Heart left ventricle (tissue), 16 donors: ENCODE measurements around the gene EPB41L2. TPM values are rescaled to one million over a fixed set of nuclear protein-coding genes. Genes with fewer than 3 reads are reported as not detected.

Experiments used
- ATAC-seq, 4 donors: fragments of 200-7000 bp; cut with Tn5 transposase; one replicate each; pipeline ENCODE4 v1.9.1; 2020 to 2022; ENCODE audit warnings: moderate library complexity in 4 of 4, mild to moderate bottlenecking in 3 of 4, moderate number of reproducible peaks in 1 of 4
- DNase-seq, 5 donors: peaks; one replicate each; pipeline ENCODE4 v3.0.0-alpha.2; 2020
- H3K27ac ChIP-seq, 12 donors: fragments of 200-600 bp; sonication (generic) in 4 of 12; one replicate each; pipeline versions ENCODE4 v1.5.0 to v1.8.0; 2016 to 2022; ENCODE audit warnings: mild to moderate bottlenecking in 2 of 12
- H3K27me3 ChIP-seq, 9 donors: fragments of 200-600 bp; sonication (generic) in 2 of 9; one replicate each; pipeline versions ENCODE4 v1.5.1 to v1.8.0; 2016 to 2022; ENCODE audit warnings: mild to moderate bottlenecking in 3 of 9
- H3K36me3 ChIP-seq, 9 donors: fragments of 200-600 bp; sonication (generic) in 2 of 9; one replicate each; pipeline versions ENCODE4 v1.5.0 to v1.8.0; 2018 to 2022; ENCODE audit warnings: mild to moderate bottlenecking in 2 of 9
- H3K4me1 ChIP-seq, 12 donors: fragments of 200-600 bp; sonication (generic) in 4 of 12; one replicate each; pipeline versions ENCODE4 v1.5.0 to v1.8.0; 2016 to 2022; ENCODE audit warnings: mild to moderate bottlenecking in 3 of 12
- H3K4me3 ChIP-seq, 12 donors: fragments of 200-600 bp; sonication (generic) in 4 of 12; one replicate each; pipeline versions ENCODE4 v1.5.0 to v1.8.0; 2017 to 2022; ENCODE audit warnings: mild to moderate bottlenecking in 9 of 12, moderate library complexity in 4 of 12
- H3K9me3 ChIP-seq, 12 donors: fragments of 200-600 bp; sonication (generic) in 4 of 12; one replicate each; pipeline versions ENCODE4 v1.5.0 to v1.8.0; 2016 to 2022; ENCODE audit warnings: mild to moderate bottlenecking in 1 of 12
- POLR2A ChIP-seq, 2 donors: fragments of 450-650 bp; IDR thresholded peaks; one replicate each; pipeline ENCODE4 v1.6.1; 2017; ENCODE audit warnings: antibody characterized with exemption in 2 of 2, mild to moderate bottlenecking in 2 of 2, moderate library complexity in 2 of 2
- WGBS, 4 donors: extraction: QIAGEN DNeasy Blood & Tissue Kit in 2 of 4; methylation state at CpG; one replicate each; pipeline versions ENCODE4 v1.1.5 to v1.1.7; 2013 to 2018; 5-methylcytosine and 5-hydroxymethylcytosine counted together
- intact Hi-C, 10 donors: fragments of 100-400 bp; cut with DNase I; formaldehyde crosslinking; loops; one replicate each; pipeline versions ENCODE4 v1.11.1 to v1.14.2; 2022
- polyA plus RNA-seq, 2 donors: library from polyadenylated mRNA; stranded (reverse); fragments of 200-250 nt; gene quantifications; one replicate each; pipeline ENCODE4 v1.2.3, GENCODE V29; 2013
- total RNA-seq, 9 donors: library from RNA; depleted of rRNA in 2 of 9; stranded (reverse); fragments of >200 nt in 2 of 9; fragmentation: NEBNext Ultra II Directional in 3 of 9; extraction: Animal tissue kit (Norgen Biotek cat#: 25700) in 3 of 9; gene quantifications; one replicate each; pipeline versions ENCODE4 v1.1.0 to v1.2.4, GENCODE V29; 2016 to 2023
- TF ChIP-seq, protein P1 (sequence below), 12 donors: fragments of 200-600 bp; sonication (generic) in 4 of 12; IDR thresholded peaks; one replicate each; pipeline versions ENCODE4 v1.5.0 to v1.8.0; 2018 to 2022; ENCODE audit warnings: antibody characterized with exemption in 12 of 12, mild to moderate bottlenecking in 5 of 12
- donor health status: ischemic (EF 13 %, LVEDD 7.1; RV severe dilation, severe dysfunction).
- donor health status: healthy with polysubstance abuse.
- donor health status: DM: no; HTN: yes; CAD: no.
- donor health status: DM: no; HTN: no; CAD: no.
- donor health status: ischemic (EF 25% LVEDD 6.9; RV normal size, moderate dysfunction).
- donor health status: ischemic (EF 25% LVEDD 5.7; RV mildly dilated, moderate dysfunction).
- donor health status: healthy.
- donor health status: DM: yes; HTN: yes; CAD: no.
- donor health status: ischemic (EF 35%, LVEDD 5.7; RV mildly dilated, moderate dysfunction).
- donor health status: nonischemic (EF 11% LVEDD 7.7; RV severe dilation, severe dysfunction).
- donor health status: DM: yes; HTN: yes; CAD: no.
- donor health status: PGD.
- donor health status: ischemic (EF 29% LVEDD 5.4; RV normal size, mild dysfunction).
- donor health status: nonischemic (EF 23%, LVEDD 6.1; RV moderate dilation, normal function).

Gene EPB41L2
- total and polyA plus RNA-seq, 11 donors, result 21.3 to 115 (median 51.9) TPM

DNA sequence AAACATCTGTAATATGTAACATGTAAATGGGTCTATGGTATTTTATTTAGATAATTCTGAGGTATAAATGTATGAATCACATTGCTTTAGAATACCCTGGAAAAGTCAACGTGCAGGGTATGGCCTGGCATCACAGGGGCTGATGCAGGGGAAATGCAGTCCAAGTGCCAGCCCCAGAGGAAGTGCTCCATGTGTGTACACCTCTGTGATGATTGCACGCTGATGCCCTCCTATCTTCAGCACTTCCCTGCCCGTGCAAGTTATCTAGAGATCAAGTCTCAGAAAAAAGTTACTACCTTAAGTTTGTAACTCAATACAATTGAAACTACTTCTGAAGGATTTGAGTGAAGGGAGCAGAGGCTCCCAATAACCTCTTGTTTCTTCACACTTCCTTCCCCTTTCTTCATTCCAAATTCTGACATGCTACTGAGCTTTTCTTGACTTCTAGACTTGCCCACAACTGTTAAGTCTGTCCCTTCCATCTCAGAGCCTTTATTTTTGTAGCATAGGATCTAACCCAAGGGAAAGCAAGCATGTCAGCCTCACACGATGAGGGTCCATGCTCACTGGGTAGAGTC is 233.6 kb downstream of the EPB41L2 start:
- no peaks in the 10 kb centered on the region for H3K27me3 ChIP-seq
- no peak overlapping the region for H3K4me3 ChIP-seq
- intact Hi-C loops, result no loop called here
- no peaks in the 10 kb centered on the region for H3K4me1 ChIP-seq
- WGBS, 4 donors, result 70 to 86% (median 77%) methylated on average over 4 of the region's 4 CpGs
- no peak overlapping the region for H3K27ac ChIP-seq
- no peak for DNase-seq
- no peaks in the 10 kb centered on the region for H3K36me3 ChIP-seq
- no peak for ATAC-seq
- H3K9me3 ChIP-seq, result no peaks in the 10 kb centered on the region
- no peak for TF ChIP-seq POLR2A (IDR thresholded peaks at IDR 0.05)
- TF ChIP-seq, protein P1, sequence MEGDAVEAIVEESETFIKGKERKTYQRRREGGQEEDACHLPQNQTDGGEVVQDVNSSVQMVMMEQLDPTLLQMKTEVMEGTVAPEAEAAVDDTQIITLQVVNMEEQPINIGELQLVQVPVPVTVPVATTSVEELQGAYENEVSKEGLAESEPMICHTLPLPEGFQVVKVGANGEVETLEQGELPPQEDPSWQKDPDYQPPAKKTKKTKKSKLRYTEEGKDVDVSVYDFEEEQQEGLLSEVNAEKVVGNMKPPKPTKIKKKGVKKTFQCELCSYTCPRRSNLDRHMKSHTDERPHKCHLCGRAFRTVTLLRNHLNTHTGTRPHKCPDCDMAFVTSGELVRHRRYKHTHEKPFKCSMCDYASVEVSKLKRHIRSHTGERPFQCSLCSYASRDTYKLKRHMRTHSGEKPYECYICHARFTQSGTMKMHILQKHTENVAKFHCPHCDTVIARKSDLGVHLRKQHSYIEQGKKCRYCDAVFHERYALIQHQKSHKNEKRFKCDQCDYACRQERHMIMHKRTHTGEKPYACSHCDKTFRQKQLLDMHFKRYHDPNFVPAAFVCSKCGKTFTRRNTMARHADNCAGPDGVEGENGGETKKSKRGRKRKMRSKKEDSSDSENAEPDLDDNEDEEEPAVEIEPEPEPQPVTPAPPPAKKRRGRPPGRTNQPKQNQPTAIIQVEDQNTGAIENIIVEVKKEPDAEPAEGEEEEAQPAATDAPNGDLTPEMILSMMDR (IDR thresholded peaks at IDR 0.05), result no peak

DNA sequence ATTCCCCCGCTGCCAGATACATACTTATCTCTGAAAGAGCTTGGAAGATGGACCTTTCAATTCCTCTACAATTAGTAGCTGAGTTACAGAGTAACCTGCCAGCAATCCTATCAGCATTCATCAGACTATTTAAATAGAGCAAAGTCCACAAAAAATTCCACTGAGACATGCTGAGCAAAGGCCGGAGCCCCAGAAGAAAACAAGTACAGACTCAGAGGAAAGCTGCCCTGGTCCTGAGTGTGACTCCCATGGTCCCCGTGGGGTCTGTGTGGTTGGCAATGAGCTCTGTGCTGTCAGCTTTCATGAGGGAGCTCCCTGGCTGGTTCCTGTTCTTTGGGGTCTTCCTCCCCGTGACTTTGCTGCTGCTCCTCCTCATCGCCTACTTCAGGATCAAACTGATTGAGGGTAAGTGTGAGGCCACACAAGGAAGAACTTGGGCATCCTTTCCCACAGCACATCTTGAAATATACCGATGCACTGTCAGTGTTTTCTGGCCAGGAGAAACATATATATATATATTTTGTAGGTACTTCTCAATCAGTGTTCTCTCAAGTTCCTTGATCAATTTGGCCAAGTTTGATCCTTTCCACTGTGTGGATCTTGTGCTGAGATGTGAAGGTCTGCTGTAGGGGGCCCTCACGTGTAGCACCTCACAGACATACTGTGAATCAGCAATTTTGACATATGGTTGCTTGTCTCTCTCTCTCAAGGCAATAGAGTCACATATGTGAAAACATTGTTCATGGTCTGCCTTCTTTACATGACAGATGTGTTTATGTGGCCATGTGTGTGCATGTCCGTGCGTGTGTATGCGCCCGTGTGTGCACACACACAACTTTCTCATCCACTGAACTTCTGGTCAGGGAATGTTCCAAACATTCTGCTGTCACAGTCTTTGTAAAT is 235.5 kb downstream of the EPB41L2 start, which contains the start of gene SMLR1:
TSS of gene SMLR1 (plus strand) at position 160 of the 903 bp plus-strand sequence. CDS start at position 168, 8 bp downstream.
- no peak for TF ChIP-seq POLR2A (IDR thresholded peaks at IDR 0.05)
- TF ChIP-seq, protein P1 (IDR thresholded peaks at IDR 0.05), result no peak
- no peaks in the 10 kb centered on the region for H3K36me3 ChIP-seq
- H3K27me3 ChIP-seq, result no peaks in the 10 kb centered on the region
- WGBS, 4 donors, result 78 to 86% (median 81%) methylated on average over 11 of the region's 11 CpGs
- intact Hi-C loops, result no loop called here
- H3K27ac ChIP-seq, result no peak within 1 kb of the TSS
- H3K4me1 ChIP-seq, result no peaks in the 10 kb centered on the region
- ATAC-seq (no peak), DNase-seq (no peak)
- H3K9me3 ChIP-seq, result no peaks in the 10 kb centered on the region
- H3K4me3 ChIP-seq, result no peak within 1 kb of the TSS

DNA sequence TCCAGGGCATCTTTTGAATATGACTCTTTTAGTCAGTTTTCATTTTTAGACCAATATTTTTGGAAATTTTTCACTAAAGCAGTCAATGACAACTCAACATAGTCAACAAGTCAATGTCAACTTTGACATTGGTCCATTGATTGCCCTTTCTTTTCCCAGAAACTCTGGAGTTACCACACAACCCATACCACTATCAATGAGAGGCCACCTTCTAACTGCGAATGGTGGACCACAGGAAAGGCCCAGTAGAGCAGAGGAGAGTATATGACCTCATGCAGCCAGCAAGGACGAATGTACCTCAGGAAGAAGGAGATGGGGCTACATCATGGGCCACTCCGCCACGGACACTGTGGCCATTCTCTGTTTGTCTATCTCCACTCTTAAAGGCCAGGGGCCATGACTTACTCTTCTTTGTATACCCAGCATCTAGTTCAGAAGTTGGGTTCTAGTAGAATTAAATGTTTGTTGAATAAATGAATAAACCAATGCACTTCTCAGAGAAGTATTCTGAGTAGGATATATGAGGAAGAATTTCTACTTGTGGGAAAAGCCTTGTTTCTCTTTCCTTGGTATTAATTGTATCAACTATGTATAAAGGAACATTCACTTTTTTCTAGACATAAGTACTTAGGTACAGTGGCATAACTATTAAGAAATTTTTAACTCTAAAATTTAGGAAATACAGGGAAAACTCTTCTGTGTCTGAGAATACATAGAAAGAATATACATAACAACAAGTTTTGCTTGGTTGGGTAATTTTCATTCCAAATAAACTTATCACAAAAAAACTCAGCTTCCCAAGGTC is 236.4 kb downstream of the EPB41L2 start:
- H3K9me3 ChIP-seq, result no peaks in the 10 kb centered on the region

More for the DNA sequence above, 236.4 kb downstream of the EPB41L2 start:
- TF ChIP-seq, protein P1 (IDR thresholded peaks at IDR 0.05), result no peak
- no peak for TF ChIP-seq POLR2A (IDR thresholded peaks at IDR 0.05)
- no peak overlapping the region for H3K4me3 ChIP-seq
- H3K4me1 ChIP-seq, result no peaks in the 10 kb centered on the region
- no peak for ATAC-seq
- no peaks in the 10 kb centered on the region for H3K27me3 ChIP-seq
- 81 to 98% (median 94%) methylated on average over 4 of the region's 4 CpGs for WGBS, 4 donors
- H3K36me3 ChIP-seq, result no peaks in the 10 kb centered on the region
- intact Hi-C loops, result no loop called here
- DNase-seq, result no peak
- H3K27ac ChIP-seq, result no peak overlapping the region
